ENCODE results near the gene MICA. TPM values are rescaled to one million over a fixed set of nuclear protein-coding genes. Genes with fewer than 3 reads are reported as not detected.
"Not testable (repeated sequence)": the region's sequence is repeated elsewhere in the genome, so short reads cannot be mapped to it uniquely, and the experiment has no call there.

The MICA gene
- total RNA-seq, 2 experiments from 2014 or later, result 10.8 to 12.7 TPM

GRCh38 chr6:31378062-31378720, 25.2 kb upstream of the MICA start:
- CTCF ChIA-PET, result interaction anchor here (0.6 to 2.7 kb wide), 3 partner anchors 11 to 181 kb away, joined by 3 to 10 read pairs (median 3); no protein-coding TSS in a partner anchor
- POLR2A ChIA-PET, result no interaction called here

DNA sequence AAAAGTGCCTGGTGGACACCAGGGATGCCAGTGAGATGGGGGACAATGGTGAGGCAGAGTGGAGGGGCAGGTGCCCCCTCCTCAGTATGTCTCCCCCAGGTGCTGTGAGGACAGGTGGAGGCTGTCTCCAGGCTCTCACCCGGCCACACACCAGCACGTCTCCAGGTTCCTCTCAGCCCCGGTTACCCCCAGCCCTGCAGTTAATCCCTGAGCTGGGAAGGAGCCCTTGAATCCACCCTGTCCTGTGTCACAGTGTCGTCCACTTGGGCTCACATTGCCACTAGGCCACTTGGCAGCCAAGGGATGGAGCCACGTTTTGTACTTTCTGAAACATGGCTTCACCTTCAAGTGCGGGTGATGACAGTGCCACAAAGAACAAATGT, 24.7 kb upstream of the MICA start:
- CTCF ChIA-PET, result interaction anchor here (0.6 kb wide), 1 partner anchor 19 kb away, joined by 3 read pairs; no protein-coding TSS in a partner anchor
- POLR2A ChIA-PET, result no interaction called here

DNA sequence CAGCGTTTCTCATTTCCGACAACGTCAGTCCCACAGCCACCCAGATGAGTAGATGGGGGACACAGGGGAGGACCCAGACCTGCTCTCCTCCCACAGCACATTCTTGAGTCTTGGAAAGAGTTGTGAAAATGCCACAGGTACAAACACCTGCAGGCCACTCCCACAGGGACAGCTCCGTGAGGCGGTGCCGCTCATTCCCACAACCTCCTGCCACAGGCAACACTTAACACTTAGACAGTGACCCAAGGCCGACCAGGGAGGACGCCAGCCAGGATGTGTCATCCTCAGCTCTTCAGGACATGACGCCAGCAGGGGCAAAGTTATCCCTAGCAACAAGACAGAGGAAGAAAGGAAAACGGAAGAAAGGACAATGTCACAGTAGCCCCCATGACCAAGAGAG, 23.5 kb upstream of the MICA start:
- CTCF ChIA-PET, result interaction anchor here (1.1 kb wide), 1 partner anchor 19 kb away, joined by 6 read pairs; no protein-coding TSS in a partner anchor
- POLR2A ChIA-PET, result no interaction called here

- CTCF ChIA-PET, result interaction anchor here (0.6 to 0.8 kb wide), 2 partner anchors 17 to 165 kb away, joined by 3 read pairs; no protein-coding TSS in a partner anchor
- POLR2A ChIA-PET, result no interaction called here
Measured at GRCh38 chr6:31381666-31382065, 21.7 kb upstream of the MICA start.

GRCh38 chr6:31383149-31383548, 20.2 kb upstream of the MICA start:
- CTCF ChIA-PET, result no interaction called here
- POLR2A ChIA-PET, result no interaction called here

GRCh38 chr6:31385041-31385440, 18.4 kb upstream of the MICA start:
- CTCF ChIA-PET, result no interaction called here

GRCh38 chr6:31386099-31386498, 17.3 kb upstream of the MICA start:
- POLR2A ChIA-PET, result no interaction called here
- CTCF ChIA-PET, result interaction anchor here (0.7 kb wide), 1 partner anchor 20 kb away, joined by 3 read pairs; no protein-coding TSS in a partner anchor

More at GRCh38 chr6:31385041-31385440, 18.4 kb upstream of the MICA start:
- POLR2A ChIA-PET, result no interaction called here

DNA sequence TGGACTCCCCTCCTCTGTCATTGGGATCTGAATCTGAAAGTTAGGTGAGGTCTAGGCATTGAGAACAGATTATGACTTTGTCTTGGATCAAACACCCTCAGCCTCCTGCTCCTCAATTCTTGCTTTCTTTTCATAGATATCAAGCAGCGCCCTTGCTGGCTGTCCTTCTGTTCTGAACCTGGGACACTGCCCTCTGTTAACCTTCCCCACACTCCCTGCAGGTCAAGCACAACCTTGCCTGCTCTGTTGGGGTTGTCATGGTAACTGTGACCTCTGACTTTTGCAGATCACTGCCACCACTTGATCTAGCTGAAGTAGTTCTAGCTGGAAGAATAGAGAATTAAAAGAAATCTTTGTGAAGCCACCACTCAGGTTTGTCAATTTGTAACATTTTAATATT, 16.4 kb upstream of the MICA start:
- CTCF ChIA-PET, result no interaction called here
- POLR2A ChIA-PET, result no interaction called here

GRCh38 chr6:31388916-31389801, 14.2 kb upstream of the MICA start:
- POLR2A ChIA-PET, result not testable (repeated sequence)
- CTCF ChIA-PET, result interaction anchor here (0.9 kb wide), 1 partner anchor 94 kb away, joined by 4 read pairs; no protein-coding TSS in a partner anchor

DNA sequence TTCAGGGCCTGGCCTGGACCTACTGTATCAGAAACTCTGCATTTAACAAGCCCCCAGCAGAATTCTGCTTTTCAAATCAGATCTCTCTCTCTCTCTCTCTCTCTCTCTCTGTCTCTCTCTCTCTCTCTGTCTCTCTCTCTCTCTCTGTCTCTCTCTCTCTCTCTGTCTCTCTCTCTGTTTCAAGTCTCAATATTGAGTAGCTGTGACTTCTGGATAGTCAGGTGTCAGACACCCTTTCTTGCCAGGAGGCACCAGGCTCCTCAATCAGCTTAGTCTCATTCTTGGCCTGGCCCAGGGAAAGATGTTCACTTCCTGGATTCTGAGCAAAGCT, 13.6 kb upstream of the MICA start:
- CTCF ChIA-PET, result interaction anchor here (0.6 to 0.9 kb wide), 2 partner anchors 93 to 151 kb away, joined by 4 read pairs; no protein-coding TSS in a partner anchor
- POLR2A ChIA-PET, result not testable (repeated sequence)

GRCh38 chr6:31393932-31394331, 9.5 kb upstream of the MICA start:
- CTCF ChIA-PET, result no interaction called here
- POLR2A ChIA-PET, result no interaction called here

DNA sequence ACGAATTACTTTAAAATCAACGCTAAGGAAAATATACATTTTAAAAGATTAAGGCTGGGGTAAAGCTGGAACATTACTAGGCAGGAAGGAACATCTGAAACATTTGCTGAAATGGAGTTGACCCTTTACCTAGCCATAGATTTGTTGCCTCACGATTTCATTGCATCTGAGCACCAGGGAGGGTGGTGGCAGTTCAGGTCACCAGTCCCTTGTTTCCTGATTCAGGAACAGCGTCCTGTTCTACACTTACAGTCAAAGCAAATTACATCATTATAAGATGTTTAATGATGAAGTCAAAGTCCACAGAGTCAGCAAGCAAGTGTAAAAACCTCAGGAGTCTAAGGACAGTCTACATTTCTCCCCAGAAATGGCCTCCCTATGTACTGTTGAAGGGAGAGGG, 9.0 kb upstream of the MICA start:
- CTCF ChIA-PET, result interaction anchor here (1.0 kb wide), 1 partner anchor 48 kb away, joined by 5 read pairs; no protein-coding TSS in a partner anchor
- POLR2A ChIA-PET, result no interaction called here

DNA sequence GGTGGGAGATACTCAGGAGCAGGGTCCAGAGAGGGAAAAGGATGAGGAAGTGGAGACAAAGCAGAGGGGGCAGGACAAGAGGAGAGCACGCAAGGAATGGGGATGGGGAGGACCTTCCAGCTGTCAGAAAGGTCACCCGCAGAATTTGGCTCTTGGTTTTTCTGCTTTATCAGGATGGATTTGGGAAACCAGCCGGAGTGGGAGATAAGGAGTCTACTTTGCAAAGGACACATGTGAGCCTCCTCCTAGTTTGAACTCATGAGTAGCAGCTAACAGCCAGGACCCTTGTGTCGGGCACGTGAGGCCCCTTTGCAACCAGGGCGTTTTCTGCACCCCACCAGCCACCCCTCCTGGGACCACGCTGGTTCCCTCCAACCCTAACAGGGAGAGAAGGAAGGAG, 7.6 kb upstream of the MICA start:
- POLR2A ChIA-PET, result no interaction called here
- CTCF ChIA-PET, result interaction anchor here (0.8 to 1.6 kb wide), 3 partner anchors 44 to 82 kb away, joined by 5 read pairs; no protein-coding TSS in a partner anchor

DNA sequence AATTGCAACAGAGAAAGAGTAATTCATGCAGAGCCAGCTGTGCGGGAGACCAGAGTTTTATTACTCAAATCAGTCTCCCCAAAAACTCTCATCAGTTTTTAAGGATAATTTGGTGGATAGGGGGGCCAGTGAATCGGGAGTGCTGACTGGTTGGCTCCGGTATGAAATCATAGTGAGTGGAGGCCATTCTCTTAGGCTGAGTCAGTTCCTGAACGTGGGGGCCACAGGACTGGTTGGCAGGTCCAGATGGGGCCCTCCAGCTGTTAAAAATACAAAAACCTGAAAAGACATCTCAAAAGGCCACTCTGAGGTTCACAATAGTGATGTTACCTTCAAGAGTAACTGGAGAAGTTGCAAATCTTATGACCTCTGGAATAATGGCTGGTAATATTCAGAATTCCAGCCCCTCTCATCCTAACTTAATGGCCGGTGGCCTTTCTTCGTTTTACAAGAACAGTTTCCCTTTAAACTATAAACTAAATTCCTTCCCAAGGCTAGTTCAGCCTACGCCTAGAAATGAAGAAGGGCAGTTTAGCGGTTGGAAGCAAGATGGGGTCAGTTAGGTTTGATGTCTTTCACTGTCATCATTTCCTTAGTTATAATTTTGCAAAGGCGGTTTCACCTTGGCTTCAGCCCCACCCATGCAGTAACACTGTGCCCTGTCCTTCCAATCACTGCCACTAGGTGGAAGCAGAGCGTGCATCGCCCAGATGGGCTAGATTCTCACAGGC, 6.8 kb upstream of the MICA start:
- POLR2A ChIA-PET, result interaction anchor here (0.6 kb wide), 1 partner anchor 163 kb away, joined by 3 read pairs; no protein-coding TSS in a partner anchor

DNA sequence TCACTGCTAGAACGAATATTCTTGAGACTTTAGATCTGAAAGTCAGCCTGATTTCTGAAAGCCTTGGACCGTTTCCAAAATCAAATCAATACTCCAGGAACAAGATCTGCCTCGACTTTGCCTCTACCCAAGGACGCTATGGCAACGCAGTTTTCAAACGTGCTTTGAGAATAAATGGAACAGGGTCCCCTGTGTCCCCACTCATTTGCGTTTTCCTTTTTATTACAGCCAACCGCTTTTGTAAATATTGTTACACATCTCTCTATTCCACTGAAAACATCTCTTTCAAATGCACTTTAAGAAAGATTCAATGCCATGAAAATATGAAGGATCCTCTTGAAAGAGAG, 6.3 kb upstream of the MICA start:
- CTCF ChIA-PET, result interaction anchor here (1.0 to 2.8 kb wide), 5 partner anchors 19 to 82 kb away, joined by 3 to 11 read pairs (median 5); no protein-coding TSS in a partner anchor
- POLR2A ChIA-PET, result interaction anchor here (0.6 kb wide), 1 partner anchor 163 kb away, joined by 3 read pairs; no protein-coding TSS in a partner anchor

More for the DNA sequence above, 6.8 kb upstream of the MICA start:
- CTCF ChIA-PET, result interaction anchor here (0.8 to 1.6 kb wide), 4 partner anchors 43 to 83 kb away, joined by 3 to 5 read pairs (median 5); no protein-coding TSS in a partner anchor

DNA sequence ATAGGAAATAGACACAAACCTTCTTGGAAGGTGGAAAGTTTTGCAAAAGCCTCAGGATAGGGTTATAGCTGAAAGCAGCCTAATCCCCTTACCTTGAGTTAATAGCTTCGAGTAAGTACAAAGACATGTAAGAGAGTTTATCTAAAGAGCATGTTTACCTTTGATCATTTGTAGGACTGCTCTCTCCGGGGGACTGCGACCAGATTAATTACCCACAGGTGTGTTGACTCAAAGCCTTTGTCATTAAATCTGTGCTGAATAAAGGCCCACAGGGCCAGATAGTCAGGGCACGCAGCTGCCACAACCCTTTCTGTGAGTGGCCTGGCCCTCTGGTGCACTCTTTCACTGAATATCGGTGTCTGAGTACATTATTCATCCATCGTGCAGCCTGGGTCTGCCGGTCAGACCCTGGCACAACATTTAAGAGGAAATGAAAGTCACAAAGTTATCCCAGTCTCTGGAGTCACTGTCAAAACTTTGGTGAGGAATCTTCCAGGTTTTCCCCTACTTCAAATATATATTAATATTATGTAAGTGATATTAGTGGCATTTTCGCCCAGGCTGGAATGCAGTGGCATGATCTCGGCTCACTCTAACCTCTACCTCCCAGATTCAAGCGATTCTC, 5.4 kb upstream of the MICA start:
- ChIA-PET CTCF (interaction anchor here (1.0 to 2.8 kb wide), 7 partner anchors 19 to 268 kb away, joined by 3 to 11 read pairs (median 3); no protein-coding TSS in a partner anchor), POLR2A (no interaction called here)

GRCh38 chr6:31399589-31400466, 3.6 kb upstream of the MICA start:
- POLR2A ChIA-PET, result interaction anchor here (0.6 to 0.7 kb wide), 3 partner anchors 127 to 267 kb away, joined by 3 to 5 read pairs (median 4); no protein-coding TSS in a partner anchor
- CTCF ChIA-PET, result interaction anchor here (0.6 to 2.8 kb wide), 16 partner anchors 17 to 828 kb away, joined by 3 to 11 read pairs (median 4); partner anchors contain the start of genes ABCF1 and MRPS18B
